CD4-positive, CD25-positive, alpha-beta regulatory T cell (primary cell): ENCODE data around the gene SEC14L2. TPM values are rescaled to one million over a fixed set of nuclear protein-coding genes. Genes with fewer than 3 reads are reported as not detected.

Experiments
- ATAC-seq, 2 donors: fragments of 150-1000 bp; cut with Tn5 transposase; one replicate each; pipeline ENCODE4 v1.10.0; 2021; ENCODE audit warnings: low read depth in 2 of 2, moderate number of reproducible peaks in 2 of 2, moderate library complexity in 1 of 2
- DNase-seq, 3 donors: peaks; one replicate each; pipeline versions ENCODE4 v3.0.0 to v3.0.0-alpha.2; 2012 to 2022; ENCODE audit warnings: mixed read lengths in 1 of 3
- H3K27ac ChIP-seq: one replicate; pipeline ENCODE4 v1.7.0; 2013; ENCODE audit warnings: mild to moderate bottlenecking, low read length; ENCODE audit not compliant: insufficient read depth, poor library complexity, severe bottlenecking
- H3K27me3 ChIP-seq: one replicate; pipeline ENCODE4 v1.7.0; 2013; ENCODE audit warnings: low read length; ENCODE audit not compliant: control insufficient read depth, insufficient read depth
- H3K36me3 ChIP-seq: one replicate; pipeline ENCODE4 v1.7.0; 2013; ENCODE audit warnings: mild to moderate bottlenecking, low read length, moderate library complexity; ENCODE audit not compliant: control insufficient read depth, insufficient read depth
- H3K4me1 ChIP-seq: 2 replicates; pipeline ENCODE4 v1.7.0; 2013; ENCODE audit warnings: mild to moderate bottlenecking, low read length; ENCODE audit not compliant: insufficient read depth, control insufficient read depth, poor library complexity, severe bottlenecking
- H3K4me3 ChIP-seq: one replicate; pipeline ENCODE4 v1.7.0; 2013; ENCODE audit warnings: low read depth, mild to moderate bottlenecking, low read length, moderate library complexity
- H3K9me3 ChIP-seq, 2 experiments: 1 replicate in 1 of 2; 2 replicates in 1 of 2; pipeline ENCODE4 v1.7.0; 2013; ENCODE audit warnings: low read length in 2 of 2, mild to moderate bottlenecking in 1 of 2, moderate library complexity in 1 of 2; ENCODE audit not compliant: control insufficient read depth in 2 of 2
- H3K27ac Mint-ChIP-seq, 3 donors: one replicate each; pipeline ENCODE4 v1.8.0; 2020 to 2022; ENCODE audit warnings: mild to moderate bottlenecking in 3 of 3, mixed read lengths in 3 of 3, moderate library complexity in 2 of 3
- H3K27me3 Mint-ChIP-seq: one replicate; pipeline ENCODE4 v1.8.0; 2022; ENCODE audit warnings: mild to moderate bottlenecking, mixed read lengths
- H3K36me3 Mint-ChIP-seq: one replicate; pipeline ENCODE4 v1.8.0; 2020; ENCODE audit warnings: mixed read lengths
- H3K4me1 Mint-ChIP-seq, 4 donors: one replicate each; pipeline ENCODE4 v1.8.0; 2020 to 2022; ENCODE audit warnings: mixed read lengths in 4 of 4, mild to moderate bottlenecking in 1 of 4
- H3K4me3 Mint-ChIP-seq, 4 donors: one replicate each; pipeline ENCODE4 v1.8.0; 2020 to 2022; ENCODE audit warnings: mild to moderate bottlenecking in 4 of 4, mixed read lengths in 4 of 4, moderate library complexity in 3 of 4
- H3K9me3 Mint-ChIP-seq, 7 donors: one replicate each; pipeline ENCODE4 v1.8.0; 2020 to 2022; ENCODE audit warnings: mixed read lengths in 7 of 7, mild to moderate bottlenecking in 3 of 7, moderate library complexity in 2 of 7
- polyA plus RNA-seq, 4 donors: library from polyadenylated mRNA; unstranded; fragments of 300-500 nt; fragmentation: Illumina TruSeq; gene quantifications; one replicate each; pipeline ENCODE4 v1.2.3, GENCODE V29; 2021
- total RNA-seq: library from RNA; stranded (reverse); gene quantifications from one replicate; pipeline ENCODE4 v1.2.3, GENCODE V29; 2022

The SEC14L2 gene
- total and polyA plus RNA-seq, 5 donors from 2014 or later, result 3.1 to 69.0 (median 4.2) TPM

GRCh38 chr22:30433773-30434172 is 37.0 kb downstream of the SEC14L2 start:
- Mint-ChIP-seq H3K27me3 (peaks cover 22% of the 10 kb centered on the region), H3K9me3 (peaks cover 0 to 16% (median 5%) of the 10 kb centered on the region in 7 donors), H3K36me3 (peaks cover 7% of the 10 kb centered on the region), H3K4me3 (peak overlapping the region in 1 of 4 donors; percentile 33), H3K4me1 (peaks cover 7 to 25% (median 10%) of the 10 kb centered on the region in 4 donors), H3K27ac (peak overlapping the region in 2 of 3 donors; percentile 100)
- DNase-seq (no peak), ATAC-seq (no peak)
- peaks cover 4% of the 10 kb centered on the region for H3K27me3 ChIP-seq
- peaks cover 10% of the 10 kb centered on the region for H3K4me1 ChIP-seq
- H3K4me3 ChIP-seq, result no peak overlapping the region
- H3K36me3 ChIP-seq, result peaks cover under 1% of the 10 kb centered on the region
- peaks cover 2 to 11% of the 10 kb centered on the region in 2 experiments for H3K9me3 ChIP-seq
- no peak overlapping the region for H3K27ac ChIP-seq

GRCh38 chr22:30434843-30435242 is 38.0 kb downstream of the SEC14L2 start:
- Mint-ChIP-seq H3K4me3 (peak overlapping the region in 1 of 4 donors; percentile 80), H3K27ac (peak overlapping the region; percentile 98 to 100 (median 100)), H3K27me3 (peaks cover 32% of the 10 kb centered on the region), H3K9me3 (peaks cover 0 to 16% (median 5%) of the 10 kb centered on the region in 7 donors), H3K4me1 (peaks cover 7 to 25% (median 10%) of the 10 kb centered on the region in 4 donors), H3K36me3 (peaks cover 7% of the 10 kb centered on the region)
- Histone ChIP-seq H3K9me3 (peaks cover 2 to 11% of the 10 kb centered on the region in 2 experiments), H3K4me3 (no peak overlapping the region), H3K36me3 (no peaks in the 10 kb centered on the region), H3K27me3 (peaks cover 4% of the 10 kb centered on the region), H3K4me1 (peaks cover 10% of the 10 kb centered on the region), H3K27ac (peak overlapping the region; percentile 96)
- DNase-seq (no peak), ATAC-seq (no peak)

DNA sequence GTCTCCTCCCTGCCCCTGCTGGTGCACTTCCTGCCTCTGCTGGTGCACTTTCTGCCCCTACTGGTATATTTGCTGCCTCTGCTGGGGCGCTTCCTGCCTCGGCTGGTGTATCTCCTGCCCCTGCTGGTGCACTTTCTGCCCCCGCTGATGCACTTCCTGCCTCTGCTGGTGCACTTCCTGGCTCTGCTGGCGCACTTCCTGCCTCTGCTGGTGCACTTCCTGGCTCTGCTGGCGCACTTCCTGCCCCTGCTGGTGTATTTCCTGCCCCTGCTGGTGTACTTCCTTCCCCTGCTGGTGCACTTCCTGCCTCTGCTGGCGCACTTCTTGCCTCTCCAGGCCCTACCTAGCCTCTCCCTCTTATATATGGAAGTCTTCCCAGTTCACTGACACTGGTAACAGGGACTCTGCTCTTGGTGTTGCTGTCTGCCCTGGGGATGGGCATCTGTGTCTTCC is 38.9 kb downstream of the SEC14L2 start:
- peaks cover 2 to 11% of the 10 kb centered on the region in 2 experiments for H3K9me3 ChIP-seq
- H3K27me3 Mint-ChIP-seq, result peaks cover 41% of the 10 kb centered on the region
- DNase-seq, result peak; percentile 83 to 93 (median 89)
- H3K36me3 ChIP-seq, result no peaks in the 10 kb centered on the region
- peaks cover 4% of the 10 kb centered on the region for H3K36me3 Mint-ChIP-seq
- peak overlapping the region; percentile 98 to 100 (median 100) for H3K27ac Mint-ChIP-seq
- H3K4me1 ChIP-seq, result peaks cover 10% of the 10 kb centered on the region
- H3K27ac ChIP-seq, result peak overlapping the region; percentile 96
- H3K4me3 ChIP-seq, result peak overlapping the region; percentile 61
- peak overlapping the region; percentile 79 to 87 (median 83) for H3K4me3 Mint-ChIP-seq
- peak; percentile 90 to 92 for ATAC-seq
- H3K27me3 ChIP-seq, result peaks cover 4% of the 10 kb centered on the region
- H3K9me3 Mint-ChIP-seq, result peaks cover 0 to 16% (median 5%) of the 10 kb centered on the region in 7 donors
- peaks cover 7 to 24% (median 10%) of the 10 kb centered on the region in 4 donors for H3K4me1 Mint-ChIP-seq

- H3K4me3 ChIP-seq, result peak overlapping the region; percentile 61
- peaks cover 4% of the 10 kb centered on the region for H3K27me3 ChIP-seq
- Mint-ChIP-seq H3K36me3 (peaks cover 4% of the 10 kb centered on the region), H3K27ac (peak overlapping the region; percentile 98 to 100 (median 100)), H3K4me1 (peaks cover 7 to 24% (median 11%) of the 10 kb centered on the region in 4 donors), H3K9me3 (peaks cover 0 to 16% (median 7%) of the 10 kb centered on the region in 7 donors), H3K4me3 (peak overlapping the region; percentile 64 to 87 (median 83)), H3K27me3 (peaks cover 46% of the 10 kb centered on the region)
- peaks cover 2 to 11% of the 10 kb centered on the region in 2 experiments for H3K9me3 ChIP-seq
- H3K36me3 ChIP-seq, result no peaks in the 10 kb centered on the region
- H3K27ac ChIP-seq, result peak overlapping the region; percentile 96
- no peak for ATAC-seq
- DNase-seq, result no peak
- H3K4me1 ChIP-seq, result peaks cover 10% of the 10 kb centered on the region
Observed at GRCh38 chr22:30436196-30436595, 39.4 kb downstream of the SEC14L2 start.

DNA sequence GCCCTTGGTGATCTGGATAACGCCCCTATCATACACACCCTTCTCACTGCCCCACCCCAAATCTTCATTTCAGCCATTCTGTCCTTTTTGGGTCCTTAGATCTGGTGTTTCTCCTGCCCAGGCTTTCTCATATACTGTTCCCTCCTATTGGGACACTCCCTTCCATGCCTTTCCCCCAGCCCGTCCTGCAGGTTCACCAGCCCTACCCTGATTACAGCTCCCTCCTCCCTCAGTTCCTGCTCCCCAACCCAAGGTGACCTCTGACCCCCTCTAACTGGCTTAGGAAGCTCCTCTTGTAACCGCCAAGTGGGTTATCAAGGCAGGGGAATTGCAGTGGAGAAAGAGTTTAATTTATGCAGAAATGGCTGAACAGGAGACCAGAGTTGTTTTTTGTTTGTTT is 41.7 kb downstream of the SEC14L2 start:
- H3K27me3 ChIP-seq, result peaks cover 4% of the 10 kb centered on the region
- peaks cover 0 to 25% (median 11%) of the 10 kb centered on the region in 7 donors for H3K9me3 Mint-ChIP-seq
- no peaks in the 10 kb centered on the region for H3K36me3 ChIP-seq
- no peak overlapping the region for H3K27ac ChIP-seq
- no peak overlapping the region for H3K4me3 ChIP-seq
- ATAC-seq, result no peak
- H3K9me3 ChIP-seq, result peaks cover 2 to 11% of the 10 kb centered on the region in 2 experiments
- peaks cover 4% of the 10 kb centered on the region for H3K36me3 Mint-ChIP-seq
- H3K4me1 Mint-ChIP-seq, result peaks cover 13 to 39% (median 18%) of the 10 kb centered on the region in 4 donors
- H3K27ac Mint-ChIP-seq, result peak overlapping the region in 2 of 3 donors; percentile 91 to 100
- peaks cover 65% of the 10 kb centered on the region for H3K27me3 Mint-ChIP-seq
- peak overlapping the region in 2 of 4 donors; percentile 2 to 29 for H3K4me3 Mint-ChIP-seq
- H3K4me1 ChIP-seq, result peaks cover 10% of the 10 kb centered on the region
- no peak for DNase-seq

- peaks cover 69% of the 10 kb centered on the region for H3K27me3 Mint-ChIP-seq
- peaks cover 13 to 39% (median 18%) of the 10 kb centered on the region in 4 donors for H3K4me1 Mint-ChIP-seq
- H3K9me3 Mint-ChIP-seq, result peaks cover 0 to 25% (median 11%) of the 10 kb centered on the region in 7 donors
- no peak overlapping the region for H3K4me3 ChIP-seq
- H3K36me3 ChIP-seq, result no peaks in the 10 kb centered on the region
- H3K4me1 ChIP-seq, result peaks cover 10% of the 10 kb centered on the region
- peaks cover 4% of the 10 kb centered on the region for H3K36me3 Mint-ChIP-seq
- H3K27me3 ChIP-seq, result peaks cover 5% of the 10 kb centered on the region
- H3K4me3 Mint-ChIP-seq, result no peak overlapping the region
- H3K27ac Mint-ChIP-seq, result no peak overlapping the region
- ATAC-seq (no peak), DNase-seq (no peak)
- H3K9me3 ChIP-seq, result peaks cover 2 to 11% of the 10 kb centered on the region in 2 experiments
- H3K27ac ChIP-seq, result no peak overlapping the region
Observed at GRCh38 chr22:30439226-30439625, 42.4 kb downstream of the SEC14L2 start.

- peaks cover 4% of the 10 kb centered on the region for H3K36me3 Mint-ChIP-seq
- peaks cover 7% of the 10 kb centered on the region for H3K27me3 ChIP-seq
- no peak overlapping the region for H3K4me3 ChIP-seq
- H3K4me1 ChIP-seq, result peaks cover 10% of the 10 kb centered on the region
- H3K4me3 Mint-ChIP-seq, result no peak overlapping the region
- H3K36me3 ChIP-seq, result no peaks in the 10 kb centered on the region
- ATAC-seq (no peak), DNase-seq (no peak)
- no peak overlapping the region for H3K27ac Mint-ChIP-seq
- peaks cover 0 to 25% (median 11%) of the 10 kb centered on the region in 7 donors for H3K9me3 Mint-ChIP-seq
- H3K4me1 Mint-ChIP-seq, result peaks cover 12 to 35% (median 18%) of the 10 kb centered on the region in 4 donors
- H3K27me3 Mint-ChIP-seq, result peaks cover 76% of the 10 kb centered on the region
- no peak overlapping the region for H3K27ac ChIP-seq
- peaks cover 2 to 11% of the 10 kb centered on the region in 2 experiments for H3K9me3 ChIP-seq
Observed at GRCh38 chr22:30439836-30440235, 43.0 kb downstream of the SEC14L2 start.

DNA sequence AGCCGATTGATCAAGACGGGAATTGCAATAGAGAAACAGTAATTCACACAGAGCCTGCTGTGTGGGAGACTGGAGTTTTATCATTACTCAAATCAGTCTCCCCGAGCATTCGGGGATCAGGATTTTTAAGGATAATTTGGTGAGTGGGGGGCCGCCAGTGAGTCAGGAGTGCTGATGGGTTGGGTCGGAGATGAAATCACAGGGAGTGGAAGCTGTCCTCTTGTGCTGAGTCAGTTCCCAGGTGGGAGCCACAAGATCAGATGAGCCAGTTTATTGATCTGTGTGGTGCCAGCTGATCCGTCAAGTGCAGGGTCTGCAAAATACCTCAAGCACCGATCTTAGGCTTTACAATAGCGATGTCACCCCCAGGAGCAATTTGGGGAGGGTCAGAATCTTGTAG is 44.3 kb downstream of the SEC14L2 start:
- no peak for ATAC-seq

More for the DNA sequence above, 44.3 kb downstream of the SEC14L2 start:
- H3K36me3 Mint-ChIP-seq, result no peaks in the 10 kb centered on the region
- peaks cover 0 to 15% (median 8%) of the 10 kb centered on the region in 7 donors for H3K9me3 Mint-ChIP-seq
- no peak for DNase-seq
- peaks cover 14% of the 10 kb centered on the region for H3K27me3 ChIP-seq
- H3K27ac Mint-ChIP-seq, result no peak overlapping the region
- no peaks in the 10 kb centered on the region for H3K36me3 ChIP-seq
- no peak overlapping the region for H3K4me3 Mint-ChIP-seq
- H3K27ac ChIP-seq, result no peak overlapping the region
- no peak overlapping the region for H3K4me3 ChIP-seq
- H3K4me1 Mint-ChIP-seq, result peaks cover 6 to 30% (median 11%) of the 10 kb centered on the region in 4 donors
- H3K27me3 Mint-ChIP-seq, result peaks cover 74% of the 10 kb centered on the region
- peaks cover 2 to 5% of the 10 kb centered on the region in 2 experiments for H3K9me3 ChIP-seq
- H3K4me1 ChIP-seq, result peaks cover 3% of the 10 kb centered on the region
